IMR-90 (cell line): ENCODE results near the gene ARHGEF17. TPM values are rescaled to one million over a fixed set of nuclear protein-coding genes. Genes with fewer than 3 reads are reported as not detected.

Experiments
- ATAC-seq: fragments of 200-7000 bp; cut with Tn5 transposase; 2 replicates; pipeline ENCODE4 v1.9.1; 2020; ENCODE audit warnings: low read depth, mild to moderate bottlenecking, moderate library complexity
- BruUV-seq: library from RNA; stranded (reverse); fragments of 400-500 nt; replicated peaks from 2 replicates; lab custom pipeline; 2021; lab: Mats Ljungman, UMichigan
- CTCF ChIA-PET: fragments of 300-600 bp; formaldehyde crosslinking; extraction: SDS; loops from one replicate; lab custom pipeline; 2021; ENCODE audit warnings: antibody characterized with exemption; lab: Yijun Ruan, JAX
- POLR2A ChIA-PET: fragments of 300-600 bp; sonication (Branson Sonifier 250); formaldehyde crosslinking; loops from one replicate; lab custom pipeline; 2022; ENCODE audit warnings: antibody characterized with exemption; ENCODE audit not compliant: unreplicated experiment; lab: Charles Lee
- DNase-seq: peaks from one replicate; pipeline ENCODE4 v3.0.0; 2013
- H2AFZ ChIP-seq: replicated peaks from 2 replicates; pipeline ENCODE3; 2013; ENCODE audit warnings: low read length, mild to moderate bottlenecking; ENCODE audit not compliant: poor library complexity
- H2AK5ac ChIP-seq: 2 replicates; pipeline ENCODE4 v1.6.1; 2013; ENCODE audit warnings: low read depth, low read length, inconsistent platforms
- H2AK9ac ChIP-seq: replicated peaks from 2 replicates; pipeline ENCODE3; 2013; ENCODE audit warnings: mild to moderate bottlenecking, low read depth, low read length, moderate library complexity; ENCODE audit not compliant: poor library complexity
- H2BK120ac ChIP-seq: 2 replicates; pipeline ENCODE4 v1.6.1; 2013; ENCODE audit warnings: low read depth, low read length, inconsistent platforms
- H2BK15ac ChIP-seq: 3 replicates; pipeline ENCODE4 v1.6.1; 2013; ENCODE audit warnings: low read depth, low read length, inconsistent platforms
- H2BK20ac ChIP-seq: 2 replicates; pipeline ENCODE4 v1.6.1; 2013; ENCODE audit warnings: low read depth, mild to moderate bottlenecking, inconsistent platforms, low read length, moderate library complexity
- H2BK5ac ChIP-seq: 2 replicates; pipeline ENCODE4 v1.6.1; 2013; ENCODE audit warnings: mild to moderate bottlenecking, low read depth, low read length, inconsistent platforms; ENCODE audit not compliant: poor library complexity, severe bottlenecking
- H3K14ac ChIP-seq: replicated peaks from 2 replicates; pipeline ENCODE4 v1.6.1; 2013; ENCODE audit warnings: low read depth, low read length, inconsistent platforms
- H3K18ac ChIP-seq: 2 replicates; pipeline ENCODE4 v1.6.1; 2013; ENCODE audit warnings: low read depth, low read length, control low read depth
- H3K23ac ChIP-seq: 2 replicates; pipeline ENCODE4 v1.6.1; 2013; ENCODE audit warnings: low read depth, low read length, inconsistent platforms
- H3K27ac ChIP-seq: 2 replicates; pipeline ENCODE4 v1.5.1; 2013; ENCODE audit warnings: mild to moderate bottlenecking, control low read depth, low read length; ENCODE audit not compliant: insufficient read depth
- H3K27me3 ChIP-seq: 2 replicates; pipeline ENCODE4 v1.6.1; 2013; ENCODE audit warnings: low read length; ENCODE audit not compliant: control insufficient read depth, insufficient read depth
- H3K36me3 ChIP-seq: 2 replicates; pipeline ENCODE4 v1.6.1; 2013; ENCODE audit warnings: low read length, mixed read lengths; ENCODE audit not compliant: control insufficient read depth, insufficient read depth
- H3K4ac ChIP-seq: 2 replicates; pipeline ENCODE4 v1.6.1; 2013; ENCODE audit warnings: low read depth, low read length, inconsistent platforms
- H3K4me1 ChIP-seq: 2 replicates; pipeline ENCODE4 v1.6.1; 2013; ENCODE audit warnings: low read length, mixed read lengths; ENCODE audit not compliant: control insufficient read depth, insufficient read depth
- H3K4me2 ChIP-seq: 2 replicates; pipeline ENCODE4 v1.6.1; 2013; ENCODE audit warnings: low read depth, mild to moderate bottlenecking, control low read depth, low read length, moderate library complexity
- H3K4me3 ChIP-seq: 2 replicates; pipeline ENCODE4 v1.5.1; 2013; ENCODE audit warnings: low read depth, mild to moderate bottlenecking, control low read depth, low read length, moderate library complexity; ENCODE audit not compliant: insufficient read depth
- H3K56ac ChIP-seq: 2 replicates; pipeline ENCODE4 v1.6.1; 2013; ENCODE audit warnings: low read length, inconsistent platforms; ENCODE audit not compliant: insufficient read depth; ENCODE audit errors: extremely low read depth
- H3K79me1 ChIP-seq, 2 experiments: 2 replicates each; pipeline ENCODE4 v1.6.1; 2013; ENCODE audit warnings: low read length in 2 of 2, inconsistent platforms in 1 of 2, low read depth in 1 of 2
- H3K9ac ChIP-seq: 2 replicates; pipeline ENCODE4 v1.6.1; 2013; ENCODE audit warnings: low read depth, low read length, control low read depth
- H3K9me1 ChIP-seq: 2 replicates; pipeline ENCODE4 v1.6.1; 2013; ENCODE audit warnings: low read length, inconsistent platforms; ENCODE audit not compliant: insufficient read depth
- H3K9me3 ChIP-seq: 2 replicates; pipeline ENCODE4 v1.6.1; 2013; ENCODE audit warnings: low read length; ENCODE audit not compliant: control insufficient read depth, insufficient read depth
- H4K20me1 ChIP-seq: 2 replicates; pipeline ENCODE4 v1.6.1; 2013; ENCODE audit warnings: low read length, inconsistent platforms; ENCODE audit not compliant: insufficient read depth
- H4K5ac ChIP-seq: 2 replicates; pipeline ENCODE4 v1.6.1; 2013; ENCODE audit warnings: mild to moderate bottlenecking, low read depth, low read length, control low read depth
- H4K8ac ChIP-seq, 2 experiments: 2 replicates each; pipeline ENCODE4 v1.6.1; 2013; ENCODE audit warnings: low read depth in 2 of 2, low read length in 2 of 2, control low read depth in 1 of 2, inconsistent platforms in 1 of 2
- H4K91ac ChIP-seq: 2 replicates; pipeline ENCODE4 v1.6.1; 2013; ENCODE audit warnings: low read depth, low read length, inconsistent platforms; ENCODE audit not compliant: insufficient read depth
- BHLHE40 ChIP-seq: fragments of 150-350 bp; IDR thresholded peaks from 2 replicates; pipeline ENCODE4 v1.6.1; 2016; ENCODE audit warnings: mild to moderate bottlenecking, low read depth, low read length
- CEBPB ChIP-seq: IDR thresholded peaks from 2 replicates; pipeline ENCODE4 v1.6.1; 2012; ENCODE audit warnings: low read depth, low read length, improper control_type of control experiment
- CHD1 ChIP-seq: IDR thresholded peaks from 2 replicates; pipeline ENCODE4 v1.6.1; 2012; ENCODE audit warnings: low read depth, low read length, improper control_type of control experiment
- CTCF ChIP-seq: conservative IDR thresholded peaks from 2 replicates; pipeline ENCODE4 v1.5.1; 2012; ENCODE audit warnings: mild to moderate bottlenecking, low read depth, low read length, improper control_type of control experiment
- ELK1 ChIP-seq: fragments of 150-350 bp; IDR thresholded peaks from 2 replicates; pipeline ENCODE4 v1.6.1; 2016; ENCODE audit warnings: low read depth, mild to moderate bottlenecking, low read length, moderate library complexity, borderline replicate concordance
- FOS ChIP-seq: fragments of 150-350 bp; IDR thresholded peaks from 2 replicates; pipeline ENCODE4 v1.6.1; 2016; ENCODE audit warnings: low read depth, low read length
- MAFK ChIP-seq: IDR thresholded peaks from 2 replicates; pipeline ENCODE4 v1.6.1; 2012; ENCODE audit warnings: low read depth, low read length, improper control_type of control experiment
- MAZ ChIP-seq: IDR thresholded peaks from 2 replicates; pipeline ENCODE4 v1.6.1; 2012; ENCODE audit warnings: low read depth, mild to moderate bottlenecking, low read length, improper control_type of control experiment, moderate library complexity, borderline replicate concordance
- MXI1 ChIP-seq: IDR thresholded peaks from 2 replicates; pipeline ENCODE4 v1.6.1; 2012; ENCODE audit warnings: low read depth, mild to moderate bottlenecking, low read length, moderate library complexity, borderline replicate concordance
- NFE2L2 ChIP-seq: fragments of 150-350 bp; IDR thresholded peaks from 2 replicates; pipeline ENCODE4 v1.6.1; 2016; ENCODE audit warnings: low read depth, mild to moderate bottlenecking, low read length
- POLR2A ChIP-seq: IDR thresholded peaks from 2 replicates; pipeline ENCODE4 v1.6.1; 2012; ENCODE audit warnings: mild to moderate bottlenecking, low read depth, low read length
- RAD21 ChIP-seq: IDR thresholded peaks from 2 replicates; pipeline ENCODE4 v1.6.1; 2012; ENCODE audit warnings: low read length, improper control_type of control experiment
- RCOR1 ChIP-seq: IDR thresholded peaks from 2 replicates; pipeline ENCODE4 v1.6.1; 2012; ENCODE audit warnings: mild to moderate bottlenecking, low read length, improper control_type of control experiment; ENCODE audit not compliant: insufficient replicate concordance
- RFX5 ChIP-seq: IDR thresholded peaks from 2 replicates; pipeline ENCODE4 v1.8.0; 2012; ENCODE audit warnings: low read depth, mild to moderate bottlenecking, low read length, moderate library complexity
- SMC3 ChIP-seq: fragments of 150-350 bp; IDR thresholded peaks from 2 replicates; pipeline ENCODE4 v1.6.1; 2016; ENCODE audit warnings: low read depth, mild to moderate bottlenecking, antibody characterized with exemption, low read length, moderate library complexity
- WGBS, 2 experiments: methylation state at CpG; one replicate each; pipeline versions ENCODE4 v1.1.5 to v1.1.7; 2013; ENCODE audit warnings: missing lambda C conversion rate in 2 of 2; ENCODE audit not compliant: insufficient read length in 1 of 2; ENCODE audit errors: extremely low coverage in 2 of 2; 5-methylcytosine and 5-hydroxymethylcytosine counted together
- dilution Hi-C: fragments of 300-500 bp; cut with HindIII; formaldehyde crosslinking; loops from one replicate; pipeline ENCODE4 v1.14.3; 2018; ENCODE audit warnings: low sequenced_read_pairs; ENCODE audit not compliant: unreplicated experiment
- in situ Hi-C: fragments of 300-500 bp; cut with MboI; formaldehyde crosslinking; loops from 3 replicates; pipeline ENCODE4 v1.14.3; 2019; ENCODE audit warnings: low sequenced_read_pairs, inconsistent platforms, mixed read lengths
- intact Hi-C: fragments of 100-400 bp; cut with micrococcal nuclease; formaldehyde crosslinking; loops from 2 replicates; pipeline ENCODE4 v1.10.0; 2022
- polyA plus RNA-seq, 3 experiments: library from polyadenylated mRNA; depleted of rRNA; stranded (reverse); fragments of >200 nt; gene quantifications; 2 replicates each; pipeline ENCODE4 v1.2.3, GENCODE V29; 2012; ENCODE audit warnings: low replicate concordance in 1 of 3
- total RNA-seq: library from RNA; depleted of rRNA; stranded (reverse); fragments of >200 nt; gene quantifications from 2 replicates; pipeline ENCODE4 v1.2.3, GENCODE V29; 2012

ARHGEF17 gene
- total and polyA plus RNA-seq, 2 of the 4 experiments (the other 2 are of a cell fraction), result 21.7 to 97.7 TPM

GRCh38 chr11:73310661-73311393, 2.8 kb downstream of the ARHGEF17 start:
- dilution Hi-C loops (no loop called here), in situ Hi-C loops (no loop called here), intact Hi-C loops (no loop called here)
- H3K18ac ChIP-seq, result no peak overlapping the region
- DNase-seq (no peak), ATAC-seq (no peak)
- H2AK5ac ChIP-seq, result peak overlapping the region; percentile 36
- H4K91ac ChIP-seq, result no peak overlapping the region; the same call in 1 of the 2 replicates
- peaks cover 4 to 54% of the 10 kb centered on the region in 2 experiments; a peak in 2 of 4 replicates for H3K79me1 ChIP-seq
- no peak overlapping the region for H4K8ac ChIP-seq
- BruUV-seq, result no TSS peak
- peak overlapping the region; percentile 22; the same call in 1 of the 2 replicates for H3K23ac ChIP-seq
- H2BK15ac ChIP-seq, result no peak overlapping the region
- 73% methylated on average over 5 of the region's 22 CpGs; no CpG with 5 or more reads in 1 of the 2 experiments for WGBS, 2 experiments
- no peak overlapping the region for H2BK20ac ChIP-seq
- no peak overlapping the region for H4K5ac ChIP-seq
- no peaks in the 10 kb centered on the region for H3K27me3 ChIP-seq
- H3K56ac ChIP-seq, result no peak overlapping the region
- H3K4me2 ChIP-seq, result peak overlapping the region; percentile 95
- no peak overlapping the region for H2BK120ac ChIP-seq
- H3K9me3 ChIP-seq, result no peaks in the 10 kb centered on the region
- H3K9ac ChIP-seq, result peak overlapping the region; percentile 83
- peak overlapping the region; percentile 63; the same call in 1 of the 2 replicates for H3K4me3 ChIP-seq
- H2BK5ac ChIP-seq, result peak overlapping the region; percentile 23
- ChIA-PET POLR2A (interaction anchor here (0.6 to 1.8 kb wide), 2 partner anchors 19 to 1754 kb away, joined by 3 to 4 read pairs; no protein-coding TSS in a partner anchor), CTCF (no interaction called here)
- H3K4me1 ChIP-seq, result peaks cover 47% of the 10 kb centered on the region
- H3K27ac ChIP-seq, result peak overlapping the region; percentile 89; the same call in 1 of the 2 replicates
- peaks cover 18% of the 10 kb centered on the region; the same call in 1 of the 2 replicates for H3K36me3 ChIP-seq
- H4K20me1 ChIP-seq, result peaks cover 69% of the 10 kb centered on the region
- peak overlapping the region; percentile 60 for H2AK9ac ChIP-seq
- peaks cover 9% of the 10 kb centered on the region; the same call in 1 of the 2 replicates for H3K9me1 ChIP-seq
- peak overlapping the region; percentile 4 for H2AFZ ChIP-seq
- peak overlapping the region; percentile 28 for H3K4ac ChIP-seq
- peak overlapping the region; percentile 49; the same call in 1 of the 2 replicates for H3K14ac ChIP-seq
- TF ChIP-seq NFE2L2 (no peak), RAD21 (no peak), POLR2A (no peak), RFX5 (no peak), CTCF (no peak), FOS (no peak), MXI1 (no peak), CEBPB (no peak), SMC3 (no peak), MAFK (no peak), BHLHE40 (no peak), ELK1 (no peak), RCOR1 (no peak), MAZ (no peak), CHD1 (no peak)
